ENCODE results near the gene C15orf61. TPM values are rescaled to one million over a fixed set of nuclear protein-coding genes. Genes with fewer than 3 reads are reported as not detected.

C15orf61 gene
- total RNA-seq, 1 donor from 2014 or later = 4.5 TPM

DNA sequence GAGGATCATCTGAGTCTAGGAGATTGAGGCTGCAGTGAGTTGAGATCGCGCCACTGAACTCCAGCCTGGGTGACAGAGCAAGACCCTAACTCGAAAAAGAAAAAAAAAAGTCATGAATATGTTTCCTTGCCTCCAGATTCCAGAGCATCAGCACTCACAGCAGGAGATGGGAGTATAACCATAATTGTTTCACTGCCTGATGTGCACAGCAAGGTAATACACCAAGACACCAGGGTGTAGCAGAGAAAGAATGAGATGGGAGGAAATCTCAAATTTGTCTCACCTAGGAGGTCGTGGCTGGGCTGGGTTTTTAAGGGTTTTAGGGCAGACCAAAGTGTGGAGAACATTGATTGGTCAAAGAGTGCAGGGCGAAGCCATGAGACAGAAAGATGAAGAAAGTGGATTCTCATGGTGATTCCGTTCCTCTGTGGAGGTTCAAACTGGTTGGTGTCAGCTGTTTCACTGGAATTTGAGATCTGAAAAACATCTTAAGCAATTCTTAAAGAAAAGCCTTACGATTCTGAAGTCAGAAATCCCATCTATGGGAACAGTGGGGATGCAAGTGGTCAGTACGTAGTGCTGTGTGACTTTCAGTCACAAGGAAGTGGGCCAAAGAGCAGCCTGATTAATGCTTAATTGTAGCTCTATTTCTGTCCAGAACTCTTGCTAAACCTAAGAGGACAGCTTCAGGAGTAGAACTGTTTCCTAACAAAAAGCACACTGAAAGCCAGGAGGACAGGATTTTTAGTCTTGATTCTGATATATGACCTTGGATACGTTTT, 7.8 kb upstream of the C15orf61 start:
- TF ChIP-seq, protein P1, sequence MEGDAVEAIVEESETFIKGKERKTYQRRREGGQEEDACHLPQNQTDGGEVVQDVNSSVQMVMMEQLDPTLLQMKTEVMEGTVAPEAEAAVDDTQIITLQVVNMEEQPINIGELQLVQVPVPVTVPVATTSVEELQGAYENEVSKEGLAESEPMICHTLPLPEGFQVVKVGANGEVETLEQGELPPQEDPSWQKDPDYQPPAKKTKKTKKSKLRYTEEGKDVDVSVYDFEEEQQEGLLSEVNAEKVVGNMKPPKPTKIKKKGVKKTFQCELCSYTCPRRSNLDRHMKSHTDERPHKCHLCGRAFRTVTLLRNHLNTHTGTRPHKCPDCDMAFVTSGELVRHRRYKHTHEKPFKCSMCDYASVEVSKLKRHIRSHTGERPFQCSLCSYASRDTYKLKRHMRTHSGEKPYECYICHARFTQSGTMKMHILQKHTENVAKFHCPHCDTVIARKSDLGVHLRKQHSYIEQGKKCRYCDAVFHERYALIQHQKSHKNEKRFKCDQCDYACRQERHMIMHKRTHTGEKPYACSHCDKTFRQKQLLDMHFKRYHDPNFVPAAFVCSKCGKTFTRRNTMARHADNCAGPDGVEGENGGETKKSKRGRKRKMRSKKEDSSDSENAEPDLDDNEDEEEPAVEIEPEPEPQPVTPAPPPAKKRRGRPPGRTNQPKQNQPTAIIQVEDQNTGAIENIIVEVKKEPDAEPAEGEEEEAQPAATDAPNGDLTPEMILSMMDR (IDR thresholded peaks at IDR 0.05; ENCODE audit: unreplicated experiment) = no peak
- H3K27me3 Mint-ChIP-seq (ENCODE audit: unreplicated experiment) = no peaks in the 10 kb centered on the region
- H3K4me3 Mint-ChIP-seq (ENCODE audit: unreplicated experiment) = no peak overlapping the region
- no peaks in the 10 kb centered on the region for H3K9me3 Mint-ChIP-seq (ENCODE audit: unreplicated experiment)
- DNase-seq (ENCODE audit: low spot score) = no peak
- no peaks in the 10 kb centered on the region for H3K4me1 Mint-ChIP-seq (ENCODE audit: unreplicated experiment)
- H3K36me3 Mint-ChIP-seq (ENCODE audit: low read depth, unreplicated experiment) = peaks cover 3% of the 10 kb centered on the region
- no peak overlapping the region for H3K27ac Mint-ChIP-seq (ENCODE audit: unreplicated experiment)

DNA sequence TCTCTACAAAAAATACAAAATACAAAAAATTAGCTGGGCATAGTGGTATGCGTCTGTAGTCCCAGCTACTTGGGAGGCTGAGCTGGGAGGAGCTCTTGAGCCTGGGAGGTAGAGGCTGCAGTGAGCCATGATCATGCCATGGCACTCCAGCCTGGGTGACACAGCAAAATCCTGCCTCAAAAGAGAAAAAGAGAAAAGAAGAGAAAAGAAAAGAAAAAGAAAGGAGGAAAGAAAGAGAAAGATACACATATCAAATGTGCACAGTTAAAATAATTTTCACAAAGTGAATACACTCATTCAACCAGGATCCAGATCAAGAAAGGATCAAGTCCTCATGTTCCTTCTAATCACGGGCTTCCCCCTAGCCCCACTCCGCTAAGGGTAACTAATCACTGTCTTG, 5.8 kb upstream of the C15orf61 start:
- no peak for DNase-seq (ENCODE audit: low spot score)
- TF ChIP-seq, protein P1 (IDR thresholded peaks at IDR 0.05; ENCODE audit: unreplicated experiment) = no peak
- Mint-ChIP-seq H3K9me3 (ENCODE audit: unreplicated experiment) (no peaks in the 10 kb centered on the region), H3K4me3 (ENCODE audit: unreplicated experiment) (no peak overlapping the region), H3K27me3 (ENCODE audit: unreplicated experiment) (no peaks in the 10 kb centered on the region), H3K36me3 (ENCODE audit: low read depth, unreplicated experiment) (peaks cover 3% of the 10 kb centered on the region), H3K27ac (ENCODE audit: unreplicated experiment) (no peak overlapping the region), H3K4me1 (ENCODE audit: unreplicated experiment) (peaks cover 4% of the 10 kb centered on the region)

DNA sequence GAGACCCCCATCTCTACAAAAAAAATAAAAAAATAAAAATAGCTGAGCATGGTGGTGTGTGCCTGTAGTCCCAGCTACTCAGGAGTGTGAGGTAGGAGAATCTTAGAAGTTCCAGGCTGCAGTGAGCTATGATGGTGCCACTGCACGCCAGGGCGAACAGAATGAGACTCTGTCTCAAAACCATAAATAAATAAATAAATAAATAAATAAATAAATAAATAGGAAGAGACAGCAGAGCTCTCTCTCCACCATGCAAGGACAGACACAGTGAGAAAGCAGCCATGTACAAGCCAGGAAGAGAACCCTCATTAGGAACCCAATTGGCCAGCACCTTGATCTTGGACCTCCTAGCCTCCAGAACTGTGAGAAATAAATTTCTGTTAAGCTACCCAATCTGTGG, 5.4 kb upstream of the C15orf61 start:
- H3K27me3 Mint-ChIP-seq (ENCODE audit: unreplicated experiment) = no peaks in the 10 kb centered on the region
- no peaks in the 10 kb centered on the region for H3K9me3 Mint-ChIP-seq (ENCODE audit: unreplicated experiment)
- TF ChIP-seq, protein P1 (IDR thresholded peaks at IDR 0.05; ENCODE audit: unreplicated experiment) = no peak
- peaks cover 4% of the 10 kb centered on the region for H3K4me1 Mint-ChIP-seq (ENCODE audit: unreplicated experiment)
- H3K4me3 Mint-ChIP-seq (ENCODE audit: unreplicated experiment) = no peak overlapping the region
- peaks cover 3% of the 10 kb centered on the region for H3K36me3 Mint-ChIP-seq (ENCODE audit: low read depth, unreplicated experiment)
- H3K27ac Mint-ChIP-seq (ENCODE audit: unreplicated experiment) = no peak overlapping the region
- DNase-seq (ENCODE audit: low spot score) = no peak

DNA sequence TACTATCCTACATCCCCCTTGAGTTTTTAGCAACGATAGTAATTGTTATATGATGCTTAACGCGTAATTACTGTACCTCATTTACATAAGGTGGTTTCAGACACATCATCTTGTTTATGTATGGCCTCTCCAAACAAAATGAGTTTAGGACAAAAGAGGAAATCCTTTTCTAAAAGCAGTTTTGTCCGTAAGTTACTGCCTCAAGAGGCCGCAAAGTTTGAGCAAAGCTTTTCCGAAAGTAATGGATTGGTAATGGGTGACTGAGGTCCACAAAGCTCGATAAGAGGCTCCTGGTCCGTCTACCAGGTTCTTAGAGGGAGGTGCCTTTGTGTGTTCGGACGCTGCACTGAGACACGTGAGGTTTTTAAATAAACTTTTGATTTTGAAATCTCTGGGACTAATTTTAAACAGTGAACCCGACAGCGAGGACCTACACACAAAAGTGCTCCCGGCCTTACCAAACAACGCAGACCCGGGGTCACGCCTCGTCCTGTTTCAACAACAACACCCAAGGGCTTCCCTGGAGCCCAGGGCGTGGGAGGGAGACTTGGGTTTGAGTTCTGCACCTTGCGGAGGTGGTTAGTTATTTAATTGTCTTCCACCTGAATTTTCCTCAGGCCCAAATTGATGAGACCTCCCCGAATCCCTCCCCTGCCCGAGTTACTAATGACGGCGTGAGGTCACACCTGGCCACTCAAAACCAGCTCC, 456 bp upstream of the C15orf61 start:
- Mint-ChIP-seq H3K9me3 (ENCODE audit: unreplicated experiment) (no peaks in the 10 kb centered on the region), H3K4me1 (ENCODE audit: unreplicated experiment) (peaks cover 13% of the 10 kb centered on the region), H3K36me3 (ENCODE audit: low read depth, unreplicated experiment) (no peaks in the 10 kb centered on the region), H3K27me3 (ENCODE audit: unreplicated experiment) (no peaks in the 10 kb centered on the region), H3K27ac (ENCODE audit: unreplicated experiment) (no peak overlapping the region), H3K4me3 (ENCODE audit: unreplicated experiment) (peak overlapping the region; percentile 91)
- TF ChIP-seq, protein P1 (IDR thresholded peaks at IDR 0.05; ENCODE audit: unreplicated experiment) = no peak
- DNase-seq (ENCODE audit: low spot score) = no peak
